Small intestine (tissue), 7 donors: ENCODE data around the gene PRDM1. TPM values are rescaled to one million over a fixed set of nuclear protein-coding genes. Genes with fewer than 3 reads are reported as not detected.

Experiments used
- DNase-seq, 2 donors: peaks; one replicate each; pipeline versions ENCODE4 v3.0.0 to v3.0.0-alpha.2; 2013
- FAIRE-seq: peaks from 2 replicates; lab custom pipeline; 2012; peaks lifted over from hg19 to GRCh38; lab: Jason Lieb, UNC
- H3K27ac ChIP-seq, 3 donors: one replicate each; pipeline ENCODE4 v1.5.1; 2013; ENCODE audit warnings: low read length in 2 of 3, mild to moderate bottlenecking in 2 of 3, control low read depth in 1 of 3, inconsistent platforms in 1 of 3, low read depth in 1 of 3, moderate library complexity in 1 of 3
- H3K27me3 ChIP-seq, 3 donors: one replicate each; pipeline ENCODE4 v1.6.1; 2013; ENCODE audit warnings: low read length in 3 of 3, inconsistent platforms in 1 of 3; ENCODE audit not compliant: control insufficient read depth in 3 of 3, insufficient read depth in 3 of 3
- H3K36me3 ChIP-seq, 3 donors: one replicate each; pipeline ENCODE4 v1.6.1; 2013; ENCODE audit warnings: low read length in 3 of 3, inconsistent platforms in 1 of 3, low read depth in 1 of 3, mild to moderate bottlenecking in 1 of 3, moderate library complexity in 1 of 3; ENCODE audit not compliant: control insufficient read depth in 3 of 3, insufficient read depth in 2 of 3
- H3K4me1 ChIP-seq, 3 donors: one replicate each; pipeline ENCODE4 v1.6.1; 2013; ENCODE audit warnings: low read length in 2 of 3, inconsistent platforms in 1 of 3, low read depth in 1 of 3, mild to moderate bottlenecking in 1 of 3, moderate library complexity in 1 of 3; ENCODE audit not compliant: control insufficient read depth in 3 of 3, insufficient read depth in 2 of 3
- H3K4me3 ChIP-seq, 3 donors: one replicate each; pipeline ENCODE4 v1.5.1; 2013; ENCODE audit warnings: low read length in 3 of 3, control low read depth in 1 of 3, inconsistent platforms in 1 of 3, low read depth in 1 of 3, mild to moderate bottlenecking in 1 of 3, moderate library complexity in 1 of 3
- H3K9me3 ChIP-seq, 2 donors: one replicate each; pipeline ENCODE4 v1.6.1; 2013; ENCODE audit warnings: low read depth in 1 of 2, low read length in 1 of 2; ENCODE audit not compliant: control insufficient read depth in 2 of 2, insufficient read depth in 1 of 2
- WGBS, 3 donors: extraction: QIAGEN DNeasy Blood & Tissue Kit; methylation state at CpG; one replicate each; pipeline ENCODE4 v1.1.7; 2013; 5-methylcytosine and 5-hydroxymethylcytosine counted together
- polyA plus RNA-seq, 4 donors: library from polyadenylated mRNA; stranded (reverse) in 3 of 4; unstranded in 1 of 4; fragments of 200-250 nt in 3 of 4; fragments of 120-200 nt in 1 of 4; gene quantifications; one replicate each; pipeline versions ENCODE4 v1.2.1 to v1.2.3, GENCODE V29; 2013
- donor health status: healthy with polysubstance abuse.
- donor health status: control.
- donor health status: control.
- donor health status: Bipolar disorder and iron deficiency.
- donor health status: healthy.

Gene PRDM1
- polyA plus RNA-seq, 4 donors = 0.67 to 78.6 (median 2.8) TPM

- Histone ChIP-seq H3K9me3 (no peaks in the 10 kb centered on the region), H3K27ac (no peak overlapping the region), H3K4me1 (no peaks in the 10 kb centered on the region), H3K36me3 (no peaks in the 10 kb centered on the region), H3K27me3 (no peaks in the 10 kb centered on the region), H3K4me3 (no peak overlapping the region)
- WGBS, 3 donors = 77 to 94% (median 91%) methylated on average over 3 of the region's 3 CpGs
- FAIRE-seq = no peak
- DNase-seq = no peak
Measured at GRCh38 chr6:106156413-106156812, 70.3 kb downstream of the PRDM1 start.

- FAIRE-seq = no peak
- Histone ChIP-seq H3K27ac (no peak overlapping the region), H3K4me3 (no peak overlapping the region), H3K36me3 (no peaks in the 10 kb centered on the region), H3K27me3 (no peaks in the 10 kb centered on the region), H3K4me1 (no peaks in the 10 kb centered on the region), H3K9me3 (no peaks in the 10 kb centered on the region)
- 59 to 75% (median 67%) methylated on average over 3 of the region's 3 CpGs for WGBS, 3 donors
- no peak for DNase-seq
Measured at GRCh38 chr6:106156863-106157262, 70.7 kb downstream of the PRDM1 start.

GRCh38 chr6:106158816-106159215 is 72.7 kb downstream of the PRDM1 start:
- no peak overlapping the region for H3K27ac ChIP-seq
- FAIRE-seq (no peak), DNase-seq (no peak)
- no peaks in the 10 kb centered on the region for H3K27me3 ChIP-seq
- H3K9me3 ChIP-seq = no peaks in the 10 kb centered on the region
- H3K36me3 ChIP-seq = no peaks in the 10 kb centered on the region
- H3K4me3 ChIP-seq = no peak overlapping the region
- WGBS, 3 donors = 48 to 88% (median 84%) methylated on average over 1 of the region's 1 CpG
- H3K4me1 ChIP-seq = peaks cover 0 to 7% (median 5%) of the 10 kb centered on the region in 3 donors

Other genes with a start within 250 kb of the PRDM1 start
- 10 to 100 TPM; 24.1 to 36.4 (median 33.5) TPM for gene ATG5, start 239.4 kb downstream of the PRDM1 start, polyA plus RNA-seq